ENCODE data around the gene RAI1. TPM values are rescaled to one million over a fixed set of nuclear protein-coding genes. Genes with fewer than 3 reads are reported as not detected.

RAI1 gene
- total and polyA plus RNA-seq, 2 experiments from 2014 or later = 0.87 to 0.89 TPM

DNA sequence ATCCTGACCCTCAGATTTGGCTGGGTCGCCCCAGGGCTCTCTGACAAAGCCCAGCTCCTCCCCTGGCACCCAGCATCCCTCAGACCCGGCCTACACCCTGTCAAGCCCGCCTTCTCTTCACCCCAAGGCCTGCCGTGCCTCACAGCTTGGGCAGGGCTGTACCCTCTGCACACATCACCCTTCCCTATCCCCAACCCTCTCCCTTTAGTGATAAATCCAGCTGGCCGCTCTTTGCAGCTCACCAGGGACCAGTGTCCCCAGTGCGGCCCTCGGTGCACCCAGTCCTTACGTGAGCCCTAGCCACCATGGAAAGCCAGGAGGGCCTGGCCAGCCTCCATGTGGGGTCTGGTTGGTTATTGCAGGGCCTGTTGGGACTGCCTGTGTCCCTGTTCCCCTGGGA, 74.5 kb downstream of the RAI1 start:
- DNase-seq (ENCODE audit: low spot score) (no peak), ATAC-seq (no peak)
- Histone ChIP-seq H3K4me1 (ENCODE audit: insufficient read depth) (peaks cover 20% of the 10 kb centered on the region), H2AFZ (no peak overlapping the region), H3K9me2 (ENCODE audit: insufficient read depth) (no peaks in the 10 kb centered on the region), H3K27me3 (ENCODE audit: insufficient read depth) (no peaks in the 10 kb centered on the region), H3F3A (replicated peaks; ENCODE audit: low read depth) (0 out of 2 replicates have a peak, but pooled peaks cover 6% of the 10 kb centered on the region), H3K36me3 (ENCODE audit: insufficient read depth) (no peaks in the 10 kb centered on the region), H3K4me3 (no peak overlapping the region), H3K27ac (ENCODE audit: low read depth) (no peak overlapping the region), H3K4me2 (no peak overlapping the region), H3K79me2 (replicated peaks; ENCODE audit: insufficient read depth) (no peaks in the 10 kb centered on the region), H4K20me1 (replicated peaks; ENCODE audit: insufficient read depth) (no peaks in the 10 kb centered on the region)
- Mint-ChIP-seq H3K27ac (no peak overlapping the region), H3K4me1 (peaks cover 35% of the 10 kb centered on the region), H3K36me3 (ENCODE audit: low read depth) (no peaks in the 10 kb centered on the region), H3K4me3 (no peak overlapping the region), H3K27me3 (ENCODE audit: insufficient read depth, low read depth, poor library complexity) (peaks cover 8% of the 10 kb centered on the region), H3K9me3 (no peaks in the 10 kb centered on the region)
- no peak for TF ChIP-seq CREB1 (CRISPR knock-in tag; IDR thresholded peaks at IDR 0.05; ENCODE audit: low read depth)
- no peak for TF ChIP-seq EZH2 (IDR thresholded peaks at IDR 0.05; ENCODE audit: low read depth, unreplicated experiment)
- TF ChIP-seq, protein P1, sequence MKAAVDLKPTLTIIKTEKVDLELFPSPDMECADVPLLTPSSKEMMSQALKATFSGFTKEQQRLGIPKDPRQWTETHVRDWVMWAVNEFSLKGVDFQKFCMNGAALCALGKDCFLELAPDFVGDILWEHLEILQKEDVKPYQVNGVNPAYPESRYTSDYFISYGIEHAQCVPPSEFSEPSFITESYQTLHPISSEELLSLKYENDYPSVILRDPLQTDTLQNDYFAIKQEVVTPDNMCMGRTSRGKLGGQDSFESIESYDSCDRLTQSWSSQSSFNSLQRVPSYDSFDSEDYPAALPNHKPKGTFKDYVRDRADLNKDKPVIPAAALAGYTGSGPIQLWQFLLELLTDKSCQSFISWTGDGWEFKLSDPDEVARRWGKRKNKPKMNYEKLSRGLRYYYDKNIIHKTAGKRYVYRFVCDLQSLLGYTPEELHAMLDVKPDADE (IDR thresholded peaks at IDR 0.05) = no peak
- TF ChIP-seq STAT1 (IDR thresholded peaks at IDR 0.05; ENCODE audit: unreplicated experiment) = no peak
- no peak for TF ChIP-seq JUNB (IDR thresholded peaks at IDR 0.05; ENCODE audit: unreplicated experiment)
- TF ChIP-seq, protein P2, sequence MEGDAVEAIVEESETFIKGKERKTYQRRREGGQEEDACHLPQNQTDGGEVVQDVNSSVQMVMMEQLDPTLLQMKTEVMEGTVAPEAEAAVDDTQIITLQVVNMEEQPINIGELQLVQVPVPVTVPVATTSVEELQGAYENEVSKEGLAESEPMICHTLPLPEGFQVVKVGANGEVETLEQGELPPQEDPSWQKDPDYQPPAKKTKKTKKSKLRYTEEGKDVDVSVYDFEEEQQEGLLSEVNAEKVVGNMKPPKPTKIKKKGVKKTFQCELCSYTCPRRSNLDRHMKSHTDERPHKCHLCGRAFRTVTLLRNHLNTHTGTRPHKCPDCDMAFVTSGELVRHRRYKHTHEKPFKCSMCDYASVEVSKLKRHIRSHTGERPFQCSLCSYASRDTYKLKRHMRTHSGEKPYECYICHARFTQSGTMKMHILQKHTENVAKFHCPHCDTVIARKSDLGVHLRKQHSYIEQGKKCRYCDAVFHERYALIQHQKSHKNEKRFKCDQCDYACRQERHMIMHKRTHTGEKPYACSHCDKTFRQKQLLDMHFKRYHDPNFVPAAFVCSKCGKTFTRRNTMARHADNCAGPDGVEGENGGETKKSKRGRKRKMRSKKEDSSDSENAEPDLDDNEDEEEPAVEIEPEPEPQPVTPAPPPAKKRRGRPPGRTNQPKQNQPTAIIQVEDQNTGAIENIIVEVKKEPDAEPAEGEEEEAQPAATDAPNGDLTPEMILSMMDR (conservative IDR thresholded peaks at IDR 0.05; ENCODE audit: low read depth in 2 of 2) = no peak
- no peak for TF ChIP-seq ZNF331 (CRISPR knock-in tag; IDR thresholded peaks at IDR 0.05; ENCODE audit: low read depth)
- TF ChIP-seq, protein P3, sequence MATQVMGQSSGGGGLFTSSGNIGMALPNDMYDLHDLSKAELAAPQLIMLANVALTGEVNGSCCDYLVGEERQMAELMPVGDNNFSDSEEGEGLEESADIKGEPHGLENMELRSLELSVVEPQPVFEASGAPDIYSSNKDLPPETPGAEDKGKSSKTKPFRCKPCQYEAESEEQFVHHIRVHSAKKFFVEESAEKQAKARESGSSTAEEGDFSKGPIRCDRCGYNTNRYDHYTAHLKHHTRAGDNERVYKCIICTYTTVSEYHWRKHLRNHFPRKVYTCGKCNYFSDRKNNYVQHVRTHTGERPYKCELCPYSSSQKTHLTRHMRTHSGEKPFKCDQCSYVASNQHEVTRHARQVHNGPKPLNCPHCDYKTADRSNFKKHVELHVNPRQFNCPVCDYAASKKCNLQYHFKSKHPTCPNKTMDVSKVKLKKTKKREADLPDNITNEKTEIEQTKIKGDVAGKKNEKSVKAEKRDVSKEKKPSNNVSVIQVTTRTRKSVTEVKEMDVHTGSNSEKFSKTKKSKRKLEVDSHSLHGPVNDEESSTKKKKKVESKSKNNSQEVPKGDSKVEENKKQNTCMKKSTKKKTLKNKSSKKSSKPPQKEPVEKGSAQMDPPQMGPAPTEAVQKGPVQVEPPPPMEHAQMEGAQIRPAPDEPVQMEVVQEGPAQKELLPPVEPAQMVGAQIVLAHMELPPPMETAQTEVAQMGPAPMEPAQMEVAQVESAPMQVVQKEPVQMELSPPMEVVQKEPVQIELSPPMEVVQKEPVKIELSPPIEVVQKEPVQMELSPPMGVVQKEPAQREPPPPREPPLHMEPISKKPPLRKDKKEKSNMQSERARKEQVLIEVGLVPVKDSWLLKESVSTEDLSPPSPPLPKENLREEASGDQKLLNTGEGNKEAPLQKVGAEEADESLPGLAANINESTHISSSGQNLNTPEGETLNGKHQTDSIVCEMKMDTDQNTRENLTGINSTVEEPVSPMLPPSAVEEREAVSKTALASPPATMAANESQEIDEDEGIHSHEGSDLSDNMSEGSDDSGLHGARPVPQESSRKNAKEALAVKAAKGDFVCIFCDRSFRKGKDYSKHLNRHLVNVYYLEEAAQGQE (IDR thresholded peaks at IDR 0.05; ENCODE audit: unreplicated experiment) = no peak
- TF ChIP-seq EZH2phosphoT487 (IDR thresholded peaks at IDR 0.05; ENCODE audit: unreplicated experiment) = no peak
- TF ChIP-seq ZNF114 (CRISPR knock-in tag; IDR thresholded peaks at IDR 0.05) = no peak

All from GM23338 (cell line).